Measurements from ENCODE around the gene FRMD3. TPM values are rescaled to one million over a fixed set of nuclear protein-coding genes. Genes with fewer than 3 reads are reported as not detected.

The FRMD3 gene
- total and polyA plus RNA-seq, 7 donors = 8.5 to 182 (median 38.7) TPM

- 19 to 51% (median 36%) methylated on average over 2 of the region's 2 CpGs for WGBS, 3 donors
- no peak for TF ChIP-seq CTCF (IDR thresholded peaks at IDR 0.05)
- ATAC-seq (no peak), DNase-seq (no peak)
- Histone ChIP-seq H3K36me3 (ENCODE audit: insufficient read depth in 1 of 2, low read depth in 1 of 2) (no peaks in the 10 kb centered on the region), H3K27ac (no peak overlapping the region), H3K9me3 (no peaks in the 10 kb centered on the region), H3K27me3 (ENCODE audit: insufficient read depth in 3 of 3, low read length in 2 of 3) (no peaks in the 10 kb centered on the region), H3K4me1 (peaks cover 8% of the 10 kb centered on the region), H3K4me3 (no peak overlapping the region)
- intact Hi-C loops (cut with DNase I) = no loop called here
These were observed 71.3 kb downstream of the FRMD3 start for GRCh38 chr9:83466877-83467276.

- ATAC-seq (no peak), DNase-seq (no peak)
- no peaks in the 10 kb centered on the region for H3K27me3 ChIP-seq (ENCODE audit: insufficient read depth in 3 of 3, low read length in 2 of 3)
- H3K36me3 ChIP-seq (ENCODE audit: insufficient read depth in 1 of 2, low read depth in 1 of 2) = no peaks in the 10 kb centered on the region
- no peak overlapping the region for H3K27ac ChIP-seq
- no peak for TF ChIP-seq CTCF (IDR thresholded peaks at IDR 0.05)
- intact Hi-C loops (cut with DNase I) = no loop called here
- H3K9me3 ChIP-seq = no peaks in the 10 kb centered on the region
- no peak overlapping the region for H3K4me3 ChIP-seq
- peaks cover 8% of the 10 kb centered on the region for H3K4me1 ChIP-seq
- WGBS, 3 donors = 67 to 90% (median 79%) methylated on average over 6 of the region's 6 CpGs
These were observed 71.8 kb downstream of the FRMD3 start for GRCh38 chr9:83466351-83466750.

- Histone ChIP-seq H3K4me1 (no peaks in the 10 kb centered on the region), H3K9me3 (no peaks in the 10 kb centered on the region), H3K27me3 (ENCODE audit: insufficient read depth in 3 of 3, low read length in 2 of 3) (no peaks in the 10 kb centered on the region), H3K4me3 (no peak overlapping the region), H3K27ac (no peak overlapping the region), H3K36me3 (ENCODE audit: insufficient read depth in 1 of 2, low read depth in 1 of 2) (no peaks in the 10 kb centered on the region)
- DNase-seq (no peak), ATAC-seq (no peak)
- no peak for TF ChIP-seq CTCF (IDR thresholded peaks at IDR 0.05)
- 76 to 89% (median 77%) methylated on average over 4 of the region's 4 CpGs for WGBS, 3 donors
- intact Hi-C loops (cut with DNase I) = loop anchor here in 1 of 2 donors (5.0 kb wide), 1 partner anchor 327 kb away; no protein-coding TSS in a partner anchor
These were observed 78.4 kb downstream of the FRMD3 start for GRCh38 chr9:83459830-83460229.

- no peaks in the 10 kb centered on the region for H3K9me3 ChIP-seq
- H3K27ac ChIP-seq = no peak overlapping the region
- DNase-seq = no peak
- WGBS, 3 donors = 91 to 97% (median 95%) methylated on average over 2 of the region's 2 CpGs
- H3K36me3 ChIP-seq (ENCODE audit: insufficient read depth in 1 of 2, low read depth in 1 of 2) = no peaks in the 10 kb centered on the region
- H3K27me3 ChIP-seq (ENCODE audit: insufficient read depth in 3 of 3, low read length in 2 of 3) = no peaks in the 10 kb centered on the region
- H3K4me1 ChIP-seq = no peaks in the 10 kb centered on the region
- H3K4me3 ChIP-seq = no peak overlapping the region
- TF ChIP-seq CTCF (IDR thresholded peaks at IDR 0.05) = no peak
- no peak for ATAC-seq
- intact Hi-C loops (cut with DNase I) = no loop called here
These were observed 79.7 kb downstream of the FRMD3 start for GRCh38 chr9:83458530-83458929.

- no peaks in the 10 kb centered on the region for H3K27me3 ChIP-seq (ENCODE audit: insufficient read depth in 3 of 3, low read length in 2 of 3)
- no peaks in the 10 kb centered on the region for H3K36me3 ChIP-seq (ENCODE audit: insufficient read depth in 1 of 2, low read depth in 1 of 2)
- intact Hi-C loops (cut with DNase I) = no loop called here
- no peaks in the 10 kb centered on the region for H3K9me3 ChIP-seq
- no peak overlapping the region for H3K27ac ChIP-seq
- no peaks in the 10 kb centered on the region for H3K4me1 ChIP-seq
- 93 to 96% (median 95%) methylated on average over 3 of the region's 3 CpGs for WGBS, 3 donors
- no peak overlapping the region for H3K4me3 ChIP-seq
- ATAC-seq (no peak), DNase-seq (no peak)
- TF ChIP-seq CTCF (IDR thresholded peaks at IDR 0.05) = no peak
These were observed 81.2 kb downstream of the FRMD3 start for GRCh38 chr9:83457005-83457404.
